B cell (primary cell): ENCODE measurements around the gene OTOF. TPM values are rescaled to one million over a fixed set of nuclear protein-coding genes. Genes with fewer than 3 reads are reported as not detected.

Experiments
- ATAC-seq: fragments of 200-7000 bp; cut with Tn5 transposase; one replicate; pipeline ENCODE4 v1.10.0; 2021; ENCODE audit warnings: low read depth, mild to moderate bottlenecking, moderate number of reproducible peaks, moderate library complexity
- CTCF ChIA-PET: fragments of 350-600 bp; sonication (Branson Sonifier 250); formaldehyde crosslinking; loops from one replicate; lab custom pipeline; 2021; ENCODE audit warnings: antibody characterized with exemption, inconsistent platforms; lab: Charles Lee
- POLR2A ChIA-PET: fragments of 350-600 bp; sonication (Branson Sonifier 250); formaldehyde crosslinking; loops from one replicate; lab custom pipeline; 2021; ENCODE audit warnings: antibody characterized with exemption; lab: Charles Lee
- DNase-seq: peaks from one replicate; pipeline ENCODE4 v3.0.0; 2013
- H2AFZ ChIP-seq: 2 replicates; pipeline ENCODE4 v1.6.1; 2012; ENCODE audit warnings: mild to moderate bottlenecking, low read depth, low read length; ENCODE audit not compliant: insufficient read depth, poor library complexity, severe bottlenecking
- H3K27ac ChIP-seq, 2 donors: 1 replicate in 1 of 2; 2 replicates in 1 of 2; pipeline ENCODE4 v1.5.1; 2012 to 2013; ENCODE audit warnings: low read length in 2 of 2, mild to moderate bottlenecking in 2 of 2, moderate library complexity in 1 of 2
- H3K27me3 ChIP-seq, 4 experiments: fragments of 200-600 bp in 1 of 4; sonication (generic) in 1 of 4; replicated peaks in 1 of 4; 1 replicate in 2 of 4; 2 replicates in 2 of 4; pipeline versions ENCODE4 v1.6.1 to v1.7.0; 2013 to 2016; ENCODE audit warnings: low read length in 3 of 4, mild to moderate bottlenecking in 2 of 4, mixed read lengths in 1 of 4, moderate library complexity in 1 of 4; ENCODE audit not compliant: insufficient read depth in 4 of 4, control insufficient read depth in 3 of 4; ENCODE audit errors: control extremely low read depth in 1 of 4
- H3K36me3 ChIP-seq, 2 experiments: replicated peaks in 1 of 2; 1 replicate in 1 of 2; 2 replicates in 1 of 2; pipeline versions ENCODE4 v1.6.1 to v1.7.1; 2013; ENCODE audit warnings: low read length in 1 of 2; ENCODE audit not compliant: insufficient read depth in 2 of 2, control insufficient read depth in 1 of 2; ENCODE audit errors: control extremely low read depth in 1 of 2, extremely low read depth in 1 of 2
- H3K4me1 ChIP-seq, 2 donors: fragments of 200-600 bp in 1 of 2; sonication (generic) in 1 of 2; 1 replicate in 1 of 2; 2 replicates in 1 of 2; pipeline versions ENCODE4 v1.5.1 to v1.6.1; 2013 to 2017; ENCODE audit warnings: low read length in 2 of 2; ENCODE audit not compliant: control insufficient read depth in 2 of 2, insufficient read depth in 2 of 2
- H3K4me2 ChIP-seq: replicated peaks from 2 replicates; pipeline ENCODE3; 2012; ENCODE audit warnings: mild to moderate bottlenecking, low read depth, low read length; ENCODE audit not compliant: poor library complexity, severe bottlenecking
- H3K4me3 ChIP-seq, 5 experiments: fragments of 200-600 bp in 1 of 5; sonication (generic) in 1 of 5; 1 replicate in 3 of 5; 2 replicates in 2 of 5; pipeline versions ENCODE4 v1.5.1 to v1.7.0; 2011 to 2016; ENCODE audit warnings: low read length in 4 of 5, mild to moderate bottlenecking in 4 of 5, low read depth in 2 of 5, control low read depth in 1 of 5, moderate library complexity in 1 of 5; ENCODE audit not compliant: insufficient read depth in 1 of 5; ENCODE audit errors: control extremely low read depth in 1 of 5, extremely low read depth in 1 of 5
- H3K79me2 ChIP-seq: fragments of 200-600 bp; sonication (generic); one replicate; pipeline ENCODE4 v1.6.0; 2016; ENCODE audit warnings: low read length; ENCODE audit not compliant: control insufficient read depth, insufficient read depth
- H3K9ac ChIP-seq: fragments of 200-600 bp; sonication (generic); 2 replicates; pipeline ENCODE4 v1.6.1; 2017; ENCODE audit warnings: mild to moderate bottlenecking, low read length, moderate library complexity
- H3K9me3 ChIP-seq, 3 donors: one replicate each; pipeline versions ENCODE4 v1.6.1 to v1.7.1; 2013; ENCODE audit warnings: low read length in 2 of 3; ENCODE audit not compliant: control insufficient read depth in 2 of 3, insufficient read depth in 1 of 3; ENCODE audit errors: control extremely low read depth in 1 of 3
- H4K20me1 ChIP-seq: 2 replicates; pipeline ENCODE4 v1.6.0; 2012; ENCODE audit warnings: mild to moderate bottlenecking, low read length; ENCODE audit not compliant: insufficient read depth, control insufficient read depth, poor library complexity, severe bottlenecking
- H3K27ac Mint-ChIP-seq: one replicate; pipeline ENCODE4 v1.8.0; 2021; ENCODE audit warnings: mixed read lengths
- H3K27me3 Mint-ChIP-seq: one replicate; pipeline ENCODE4 v1.8.0; 2021; ENCODE audit warnings: mixed read lengths
- H3K4me1 Mint-ChIP-seq: one replicate; pipeline ENCODE4 v1.8.0; 2021; ENCODE audit warnings: mixed read lengths
- H3K4me3 Mint-ChIP-seq: one replicate; pipeline ENCODE4 v1.8.0; 2021; ENCODE audit warnings: mixed read lengths
- H3K9me3 Mint-ChIP-seq: one replicate; pipeline ENCODE4 v1.8.0; 2022; ENCODE audit warnings: mixed read lengths; ENCODE audit not compliant: insufficient read depth
- EZH2 ChIP-seq: IDR thresholded peaks from 2 replicates; pipeline ENCODE4 v1.6.1; 2012; ENCODE audit warnings: borderline replicate concordance, low read depth, mild to moderate bottlenecking, moderate library complexity, low read length; ENCODE audit not compliant: insufficient read depth, poor library complexity, severe bottlenecking
- WGBS: methylation state at CpG from one replicate; pipeline ENCODE4 v1.1.5; 2013; ENCODE audit warnings: missing lambda C conversion rate; ENCODE audit not compliant: insufficient coverage; 5-methylcytosine and 5-hydroxymethylcytosine counted together
- intact Hi-C: fragments of 100-400 bp; cut with micrococcal nuclease; formaldehyde crosslinking; loops from one replicate; pipeline ENCODE4 v1.10.0; 2022
- polyA plus RNA-seq: library from polyadenylated mRNA; depleted of rRNA; stranded (reverse); fragments of >200 nt; gene quantifications from 2 replicates; pipeline ENCODE4 v1.2.3, GENCODE V29; 2012
- total RNA-seq, 2 donors: library from RNA; stranded (reverse); fragments of 120-200 nt in 1 of 2; gene quantifications; 1 replicate in 1 of 2; 2 replicates in 1 of 2; pipeline versions ENCODE4 v1.2.3 to v1.2.4, GENCODE V29; 2013 to 2022
- TF ChIP-seq, protein P1 (sequence below): fragments of 200-600 bp; IDR thresholded peaks from one replicate; pipeline ENCODE4 v1.8.0; 2022; ENCODE audit warnings: antibody characterized with exemption, mild to moderate bottlenecking

The OTOF gene
- total and polyA plus RNA-seq, 2 donors (not counting 1 experiment from before 2014, with no cell fraction given), result not detected

DNA sequence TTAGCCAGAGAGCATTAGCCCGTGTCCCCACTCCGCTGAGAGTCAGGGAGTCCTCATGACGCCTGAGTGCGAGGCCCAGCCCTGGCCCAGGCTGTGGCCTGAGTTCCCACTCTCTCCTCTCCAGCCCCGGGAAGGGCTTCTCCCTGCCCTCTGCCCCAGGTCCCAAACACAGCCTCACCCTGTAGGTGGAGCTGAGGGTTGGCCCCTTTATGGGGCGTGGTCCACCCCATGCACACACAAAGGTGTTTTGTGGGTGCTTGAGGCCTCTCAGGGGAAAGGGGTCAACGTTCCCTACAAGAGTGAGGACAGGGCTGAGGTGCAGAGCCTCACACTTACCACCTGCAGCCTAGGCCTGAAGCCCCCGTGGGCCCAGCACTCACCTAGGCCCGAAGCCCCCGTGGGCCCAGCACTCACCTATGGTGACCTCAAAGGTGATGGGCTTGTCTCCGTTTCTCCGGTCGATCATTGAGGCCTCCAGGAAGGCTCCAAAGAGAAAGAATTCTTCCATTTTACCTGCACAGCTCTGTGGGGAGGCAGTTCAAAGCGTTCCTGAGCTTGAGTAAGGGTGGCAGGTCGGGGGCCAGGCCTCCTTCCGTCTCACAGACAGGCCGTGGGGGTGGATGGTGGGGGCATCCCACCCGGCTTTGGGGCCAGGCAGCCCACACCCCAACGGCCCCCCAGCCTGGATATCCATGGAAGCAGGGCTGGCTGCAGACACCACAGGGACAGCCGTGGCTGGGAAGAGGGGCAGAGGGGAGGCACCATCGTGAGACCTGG is 2.1 kb upstream of the OTOF start:
- H3K9me3 Mint-ChIP-seq, result no peaks in the 10 kb centered on the region
- Histone ChIP-seq H3K36me3 (no peaks in the 10 kb centered on the region), H3K27ac (no peak overlapping the region), H3K4me3 (no peak overlapping the region), H3K4me2 (no peak overlapping the region), H3K79me2 (no peaks in the 10 kb centered on the region), H2AFZ (no peak overlapping the region), H3K9ac (no peak overlapping the region), H4K20me1 (no peaks in the 10 kb centered on the region), H3K4me1 (no peaks in the 10 kb centered on the region), H3K27me3 (no peaks in the 10 kb centered on the region), H3K9me3 (peaks cover 0 to 3% (median 0%) of the 10 kb centered on the region in 3 donors)
- H3K27ac Mint-ChIP-seq, result no peak overlapping the region
- peaks cover 9% of the 10 kb centered on the region for H3K27me3 Mint-ChIP-seq
- ATAC-seq, result no peak
- WGBS, result 92% methylated on average over 18 of the region's 21 CpGs
- ChIA-PET POLR2A (no interaction called here), CTCF (no interaction called here)
- no peak overlapping the region for H3K4me3 Mint-ChIP-seq
- DNase-seq, result no peak
- peaks cover 3% of the 10 kb centered on the region for H3K4me1 Mint-ChIP-seq
- no peak for TF ChIP-seq EZH2
- TF ChIP-seq, protein P1, sequence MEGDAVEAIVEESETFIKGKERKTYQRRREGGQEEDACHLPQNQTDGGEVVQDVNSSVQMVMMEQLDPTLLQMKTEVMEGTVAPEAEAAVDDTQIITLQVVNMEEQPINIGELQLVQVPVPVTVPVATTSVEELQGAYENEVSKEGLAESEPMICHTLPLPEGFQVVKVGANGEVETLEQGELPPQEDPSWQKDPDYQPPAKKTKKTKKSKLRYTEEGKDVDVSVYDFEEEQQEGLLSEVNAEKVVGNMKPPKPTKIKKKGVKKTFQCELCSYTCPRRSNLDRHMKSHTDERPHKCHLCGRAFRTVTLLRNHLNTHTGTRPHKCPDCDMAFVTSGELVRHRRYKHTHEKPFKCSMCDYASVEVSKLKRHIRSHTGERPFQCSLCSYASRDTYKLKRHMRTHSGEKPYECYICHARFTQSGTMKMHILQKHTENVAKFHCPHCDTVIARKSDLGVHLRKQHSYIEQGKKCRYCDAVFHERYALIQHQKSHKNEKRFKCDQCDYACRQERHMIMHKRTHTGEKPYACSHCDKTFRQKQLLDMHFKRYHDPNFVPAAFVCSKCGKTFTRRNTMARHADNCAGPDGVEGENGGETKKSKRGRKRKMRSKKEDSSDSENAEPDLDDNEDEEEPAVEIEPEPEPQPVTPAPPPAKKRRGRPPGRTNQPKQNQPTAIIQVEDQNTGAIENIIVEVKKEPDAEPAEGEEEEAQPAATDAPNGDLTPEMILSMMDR, result no peak
- intact Hi-C loops, result no loop called here

DNA sequence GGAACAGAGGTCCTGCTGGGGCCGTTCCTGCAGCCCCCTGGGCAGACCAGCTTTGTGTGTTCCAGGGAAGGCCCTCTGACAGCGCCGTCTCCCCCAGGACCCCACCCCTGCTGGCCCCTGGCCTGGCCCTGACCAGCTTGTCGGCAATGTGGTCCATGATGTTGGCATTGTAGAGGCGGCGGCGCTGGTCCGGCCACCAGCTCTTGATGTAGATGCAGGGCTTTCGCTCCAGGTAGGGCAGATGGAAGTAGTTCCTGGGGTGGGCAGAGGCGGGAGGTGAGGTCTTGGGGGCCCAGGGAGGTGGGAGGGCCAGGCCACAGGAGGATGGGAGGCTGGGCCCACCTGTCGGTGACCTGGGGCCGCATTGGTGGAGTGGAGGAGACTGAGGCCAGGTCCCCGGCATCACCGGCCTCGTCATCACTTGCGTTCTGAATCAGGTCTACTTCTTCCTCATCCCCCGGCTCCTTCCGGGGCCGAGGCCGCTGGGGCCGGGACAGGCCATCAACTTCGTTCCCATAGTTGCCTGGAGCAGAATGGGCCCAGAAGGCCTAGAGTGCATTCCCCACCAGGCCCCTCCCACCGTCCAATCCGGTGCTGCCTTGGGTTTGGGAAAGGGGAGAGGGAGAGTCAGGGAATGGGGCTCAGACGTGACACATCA is 1.3 kb upstream of the OTOF start:
- H3K9ac ChIP-seq, result no peak overlapping the region
- intact Hi-C loops, result no loop called here
- no peak overlapping the region for H3K4me2 ChIP-seq

More for the DNA sequence above, 1.3 kb upstream of the OTOF start:
- ATAC-seq, result no peak
- Histone ChIP-seq H3K27me3 (no peaks in the 10 kb centered on the region), H3K4me1 (no peaks in the 10 kb centered on the region), H4K20me1 (no peaks in the 10 kb centered on the region), H3K4me3 (no peak overlapping the region), H3K79me2 (no peaks in the 10 kb centered on the region), H3K27ac (no peak overlapping the region), H2AFZ (no peak overlapping the region), H3K36me3 (no peaks in the 10 kb centered on the region), H3K9me3 (peaks cover 0 to 3% (median 0%) of the 10 kb centered on the region in 3 donors)
- ChIA-PET POLR2A (no interaction called here), CTCF (no interaction called here)
- H3K9me3 Mint-ChIP-seq, result no peaks in the 10 kb centered on the region
- H3K27ac Mint-ChIP-seq, result no peak overlapping the region
- no peak overlapping the region for H3K4me3 Mint-ChIP-seq
- no peak for TF ChIP-seq EZH2
- TF ChIP-seq, protein P1, result no peak
- H3K27me3 Mint-ChIP-seq, result peaks cover 8% of the 10 kb centered on the region
- no peak for DNase-seq
- peaks cover 3% of the 10 kb centered on the region for H3K4me1 Mint-ChIP-seq
- 93% methylated on average over 23 of the region's 25 CpGs for WGBS
